H9 (cell line): ENCODE data around the gene YPEL1. TPM values are rescaled to one million over a fixed set of nuclear protein-coding genes. Genes with fewer than 3 reads are reported as not detected.

Source experiments
- DNase-seq: peaks from one replicate; pipeline ENCODE4 v3.0.0-alpha.2; 2017
- H2AFZ ChIP-seq: one replicate; pipeline ENCODE4 v1.6.1; 2013; ENCODE audit warnings: mild to moderate bottlenecking, low read length, control low read depth, moderate library complexity
- H2AK5ac ChIP-seq: 2 replicates; pipeline ENCODE4 v1.6.1; 2013; ENCODE audit warnings: low read length, control low read depth, mixed read lengths; ENCODE audit not compliant: insufficient read length
- H2BK120ac ChIP-seq: one replicate; pipeline ENCODE4 v1.6.1; 2013; ENCODE audit warnings: low read depth, mild to moderate bottlenecking, low read length, control low read depth, inconsistent platforms; ENCODE audit not compliant: poor library complexity, severe bottlenecking
- H2BK12ac ChIP-seq: 2 replicates; pipeline ENCODE4 v1.6.1; 2013; ENCODE audit warnings: low read length, control low read depth, mixed read lengths, low read depth; ENCODE audit not compliant: insufficient read length
- H2BK15ac ChIP-seq: 2 replicates; pipeline ENCODE4 v1.6.1; 2013; ENCODE audit warnings: low read depth, low read length, control low read depth
- H2BK20ac ChIP-seq: one replicate; pipeline ENCODE4 v1.6.1; 2013; ENCODE audit warnings: low read depth, mild to moderate bottlenecking, low read length, control low read depth, inconsistent platforms; ENCODE audit not compliant: poor library complexity, severe bottlenecking
- H2BK5ac ChIP-seq: 2 replicates; pipeline ENCODE4 v1.6.1; 2013; ENCODE audit warnings: low read length, control low read depth, mixed read lengths; ENCODE audit not compliant: insufficient read length
- H3K14ac ChIP-seq: 2 replicates; pipeline ENCODE4 v1.6.1; 2013; ENCODE audit warnings: low read length, control low read depth; ENCODE audit not compliant: insufficient read depth
- H3K18ac ChIP-seq: 2 replicates; pipeline ENCODE4 v1.6.1; 2013; ENCODE audit warnings: low read depth, mild to moderate bottlenecking, mixed read lengths, low read length, control low read depth; ENCODE audit not compliant: insufficient read length
- H3K23ac ChIP-seq: 2 replicates; pipeline ENCODE4 v1.6.1; 2013; ENCODE audit warnings: low read length, control low read depth, mixed read lengths, low read depth; ENCODE audit not compliant: insufficient read length
- H3K23me2 ChIP-seq: 2 replicates; pipeline ENCODE4 v1.6.1; 2013; ENCODE audit warnings: low read depth, mild to moderate bottlenecking, mixed read lengths, low read length, control low read depth; ENCODE audit not compliant: insufficient read length, poor library complexity, severe bottlenecking
- H3K27ac ChIP-seq: 2 replicates; pipeline ENCODE4 v1.5.1; 2013; ENCODE audit warnings: low read length, control low read depth, mixed read lengths, low read depth; ENCODE audit not compliant: insufficient read length
- H3K27me3 ChIP-seq: 2 replicates; pipeline ENCODE4 v1.6.1; 2013; ENCODE audit warnings: low read length, control low read depth, inconsistent platforms; ENCODE audit not compliant: insufficient read depth
- H3K4ac ChIP-seq: 2 replicates; pipeline ENCODE4 v1.6.1; 2013; ENCODE audit warnings: low read depth, mild to moderate bottlenecking, control low read depth, inconsistent platforms, low read length, moderate library complexity
- H3K4me1 ChIP-seq: 2 replicates; pipeline ENCODE4 v1.6.1; 2013; ENCODE audit warnings: low read length, control low read depth, inconsistent platforms; ENCODE audit not compliant: insufficient read depth
- H3K4me2 ChIP-seq: 2 replicates; pipeline ENCODE4 v1.6.1; 2013; ENCODE audit warnings: low read length, control low read depth, mixed read lengths; ENCODE audit not compliant: insufficient read length, insufficient read depth
- H3K56ac ChIP-seq: 2 replicates; pipeline ENCODE4 v1.6.1; 2013; ENCODE audit warnings: low read depth, mild to moderate bottlenecking, mixed read lengths, low read length, control low read depth; ENCODE audit not compliant: insufficient read length
- H3K79me1 ChIP-seq: 2 replicates; pipeline ENCODE4 v1.6.1; 2013; ENCODE audit warnings: low read depth, mild to moderate bottlenecking, moderate library complexity, low read length, control low read depth, inconsistent platforms; ENCODE audit not compliant: insufficient read depth, poor library complexity, severe bottlenecking
- H3K79me2 ChIP-seq: 2 replicates; pipeline ENCODE4 v1.6.1; 2013; ENCODE audit warnings: low read length, control low read depth, inconsistent platforms; ENCODE audit not compliant: insufficient read depth
- H3K9ac ChIP-seq: 2 replicates; pipeline ENCODE4 v1.6.1; 2013; ENCODE audit warnings: low read length, control low read depth, mixed read lengths; ENCODE audit not compliant: insufficient read length; ENCODE audit errors: extremely low read depth
- H3K9me3 ChIP-seq: one replicate; pipeline ENCODE4 v1.6.1; 2013; ENCODE audit warnings: low read depth, low read length, inconsistent platforms; ENCODE audit not compliant: control insufficient read depth
- H3T11ph ChIP-seq: one replicate; pipeline ENCODE4 v1.6.1; 2013; ENCODE audit warnings: mild to moderate bottlenecking, low read length, control low read depth, inconsistent platforms
- H4K20me1 ChIP-seq: one replicate; pipeline ENCODE4 v1.6.1; 2013; ENCODE audit not compliant: control insufficient read depth, insufficient read length, insufficient read depth
- H4K5ac ChIP-seq: 2 replicates; pipeline ENCODE4 v1.6.1; 2013; ENCODE audit warnings: low read depth, mild to moderate bottlenecking, mixed read lengths, low read length, control low read depth; ENCODE audit not compliant: insufficient read length
- H4K8ac ChIP-seq: replicated peaks from 2 replicates; pipeline ENCODE4 v1.6.1; 2013; ENCODE audit warnings: low read length, control low read depth, mixed read lengths, low read depth; ENCODE audit not compliant: insufficient read length
- H4K91ac ChIP-seq: 2 replicates; pipeline ENCODE4 v1.6.1; 2013; ENCODE audit warnings: low read depth, mild to moderate bottlenecking, moderate library complexity, mixed read lengths, low read length, control low read depth; ENCODE audit not compliant: insufficient read length
- H3K27ac Mint-ChIP-seq, 3 experiments: 2 replicates in 2 of 3; 3 replicates in 1 of 3; pipeline ENCODE4 v1.8.0; 2020 to 2021; ENCODE audit warnings: mixed read lengths in 3 of 3, mild to moderate bottlenecking in 1 of 3, moderate library complexity in 1 of 3
- H3K27me3 Mint-ChIP-seq: 2 replicates; pipeline ENCODE4 v1.8.0; 2021; ENCODE audit warnings: low read depth, mild to moderate bottlenecking, moderate library complexity, mixed read lengths
- H3K36me3 Mint-ChIP-seq, 3 experiments: 2 replicates in 2 of 3; 3 replicates in 1 of 3; pipeline ENCODE4 v1.8.0; 2020 to 2021; ENCODE audit warnings: low read depth in 3 of 3, mixed read lengths in 3 of 3; ENCODE audit not compliant: insufficient read depth in 1 of 3
- H3K4me1 Mint-ChIP-seq, 2 experiments: 2 replicates each; pipeline ENCODE4 v1.8.0; 2020; ENCODE audit warnings: mixed read lengths in 2 of 2
- H3K4me3 Mint-ChIP-seq, 2 experiments: 2 replicates in 1 of 2; 3 replicates in 1 of 2; pipeline ENCODE4 v1.8.0; 2020 to 2021; ENCODE audit warnings: mild to moderate bottlenecking in 2 of 2, mixed read lengths in 2 of 2, moderate library complexity in 1 of 2
- H3K9me3 Mint-ChIP-seq, 2 experiments: 2 replicates in 1 of 2; 3 replicates in 1 of 2; pipeline ENCODE4 v1.8.0; 2020; ENCODE audit warnings: mild to moderate bottlenecking in 2 of 2, mixed read lengths in 2 of 2, moderate library complexity in 1 of 2
- CTCF ChIP-seq: fragments of 200-600 bp; sonication (generic); conservative IDR thresholded peaks from 3 replicates; pipeline ENCODE4 v1.8.0; 2021; ENCODE audit warnings: antibody characterized with exemption, mild to moderate bottlenecking
- WGBS: extraction: QIAGEN DNeasy Blood & Tissue Kit; methylation state at CpG from one replicate; pipeline ENCODE4 v1.1.7; 2013; ENCODE audit warnings: missing lambda C conversion rate, low lambda C conversion rate, mixed read lengths; ENCODE audit not compliant: insufficient read length; ENCODE audit errors: extremely low coverage; 5-methylcytosine and 5-hydroxymethylcytosine counted together
- total RNA-seq: library from RNA; stranded (reverse); gene quantifications from 2 replicates; pipeline ENCODE4 v1.2.1, GENCODE V29; 2021

The YPEL1 gene
- total RNA-seq, 1 experiment from 2014 or later: 5.4 TPM

GRCh38 chr22:21752276-21752675 is 16.7 kb upstream of the YPEL1 start:
- no peak overlapping the region for H4K5ac ChIP-seq
- H4K91ac ChIP-seq: no peak overlapping the region
- no peak overlapping the region for H3K56ac ChIP-seq
- no peak overlapping the region for H3K4me3 Mint-ChIP-seq
- H2BK15ac ChIP-seq: no peak overlapping the region
- H2AK5ac ChIP-seq: no peak overlapping the region
- no peaks in the 10 kb centered on the region for H3K27me3 ChIP-seq
- H3K14ac ChIP-seq: no peak overlapping the region
- no peak overlapping the region for H4K8ac ChIP-seq
- H3K18ac ChIP-seq: no peak overlapping the region
- no peaks in the 10 kb centered on the region for H3K9me3 ChIP-seq
- H2BK120ac ChIP-seq: no peak overlapping the region
- no peak overlapping the region for H2BK5ac ChIP-seq
- no peak overlapping the region for H3K4me2 ChIP-seq
- DNase-seq: no peak
- no peaks in the 10 kb centered on the region for H3K23me2 ChIP-seq
- H3K27ac ChIP-seq: no peak overlapping the region
- H3K23ac ChIP-seq: no peak overlapping the region
- H3K79me1 ChIP-seq: no peaks in the 10 kb centered on the region
- H2BK20ac ChIP-seq: no peak overlapping the region
- no peak overlapping the region for H3K4ac ChIP-seq
- no peaks in the 10 kb centered on the region for H3K9me3 Mint-ChIP-seq
- peaks cover 12 to 27% of the 10 kb centered on the region in 2 experiments for H3K4me1 Mint-ChIP-seq
- no peak overlapping the region; a peak in 1 of 7 replicates for H3K27ac Mint-ChIP-seq
- peaks cover 0 to 2% (median 0%) of the 10 kb centered on the region in 3 experiments; a peak in 4 of 7 replicates for H3K36me3 Mint-ChIP-seq
- no peaks in the 10 kb centered on the region for H3K79me2 ChIP-seq
- no peaks in the 10 kb centered on the region for H4K20me1 ChIP-seq
- H2BK12ac ChIP-seq: no peak overlapping the region
- TF ChIP-seq CTCF: no peak
- H3T11ph ChIP-seq: no peak overlapping the region
- H3K4me1 ChIP-seq: no peaks in the 10 kb centered on the region
- no CpG with 5 or more reads among the region's 4 CpGs for WGBS
- H3K9ac ChIP-seq: no peak overlapping the region
- peaks cover 2% of the 10 kb centered on the region for H3K27me3 Mint-ChIP-seq
- no peak overlapping the region for H2AFZ ChIP-seq
